ENCODE results near the gene KANSL1.
"Not testable (repeated sequence)": the region's sequence is repeated elsewhere in the genome, so short reads cannot be mapped to it uniquely, and the experiment has no call there.

Gene KANSL1

DNA sequence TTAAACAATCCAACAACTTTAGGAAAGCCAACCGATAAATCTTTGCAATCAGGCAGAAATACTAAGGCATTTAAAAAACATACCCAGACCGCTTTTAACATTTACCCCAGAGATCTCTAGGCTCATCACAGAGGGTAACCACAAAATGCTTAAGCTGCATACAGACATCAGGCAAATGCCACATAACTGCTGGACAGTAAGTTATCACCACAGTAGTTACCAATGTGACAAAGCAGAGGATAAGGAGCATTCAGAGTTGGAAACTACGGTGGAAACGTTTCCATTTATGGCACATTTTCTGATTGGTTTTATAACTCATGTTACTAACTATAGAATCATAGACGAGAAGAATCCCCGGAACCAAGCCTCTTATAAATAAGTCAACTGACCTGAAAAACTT, 77.5 kb downstream of the KANSL1 start:
- no peak for DNase-seq
- TF ChIP-seq, protein P1, sequence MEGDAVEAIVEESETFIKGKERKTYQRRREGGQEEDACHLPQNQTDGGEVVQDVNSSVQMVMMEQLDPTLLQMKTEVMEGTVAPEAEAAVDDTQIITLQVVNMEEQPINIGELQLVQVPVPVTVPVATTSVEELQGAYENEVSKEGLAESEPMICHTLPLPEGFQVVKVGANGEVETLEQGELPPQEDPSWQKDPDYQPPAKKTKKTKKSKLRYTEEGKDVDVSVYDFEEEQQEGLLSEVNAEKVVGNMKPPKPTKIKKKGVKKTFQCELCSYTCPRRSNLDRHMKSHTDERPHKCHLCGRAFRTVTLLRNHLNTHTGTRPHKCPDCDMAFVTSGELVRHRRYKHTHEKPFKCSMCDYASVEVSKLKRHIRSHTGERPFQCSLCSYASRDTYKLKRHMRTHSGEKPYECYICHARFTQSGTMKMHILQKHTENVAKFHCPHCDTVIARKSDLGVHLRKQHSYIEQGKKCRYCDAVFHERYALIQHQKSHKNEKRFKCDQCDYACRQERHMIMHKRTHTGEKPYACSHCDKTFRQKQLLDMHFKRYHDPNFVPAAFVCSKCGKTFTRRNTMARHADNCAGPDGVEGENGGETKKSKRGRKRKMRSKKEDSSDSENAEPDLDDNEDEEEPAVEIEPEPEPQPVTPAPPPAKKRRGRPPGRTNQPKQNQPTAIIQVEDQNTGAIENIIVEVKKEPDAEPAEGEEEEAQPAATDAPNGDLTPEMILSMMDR (IDR thresholded peaks at IDR 0.05), result no peak
- Histone ChIP-seq H3K4me3 (peak overlapping the region in 1 of 2 donors; percentile 10), H3K9me3 (no peaks in the 10 kb centered on the region), H3K36me3 (no peaks in the 10 kb centered on the region), H3K4me1 (peaks cover 0 to 79% (median 38%) of the 10 kb centered on the region in 4 donors), H3K27ac (peak overlapping the region in 1 of 2 donors; percentile 26), H3K27me3 (no peaks in the 10 kb centered on the region)
- intact Hi-C loops (cut with DNase I; ENCODE audit: low total_unique reads), result no loop called here

DNA sequence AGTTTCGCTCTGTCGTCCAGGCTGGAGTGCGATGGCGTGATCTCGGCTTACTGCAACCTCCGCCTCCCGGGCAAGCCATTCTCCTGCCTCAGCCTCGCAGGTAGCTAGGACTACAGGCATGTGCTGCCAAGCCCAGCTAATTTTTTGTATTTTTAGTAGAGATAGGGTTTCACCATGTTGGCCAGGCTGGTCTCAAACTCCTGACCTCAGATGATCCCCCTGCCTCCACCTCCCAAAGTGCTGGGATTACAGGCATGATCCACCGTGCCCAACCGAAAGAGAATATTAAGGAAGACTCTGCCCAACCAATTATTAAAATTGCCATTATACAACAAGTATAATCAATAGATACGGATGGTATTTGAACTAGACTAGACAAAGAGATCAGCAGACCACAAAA, 82.0 kb downstream of the KANSL1 start:
- H3K27me3 ChIP-seq; H3K36me3 ChIP-seq; intact Hi-C loops (cut with DNase I; ENCODE audit: low total_unique reads); H3K9me3 ChIP-seq; DNase-seq; H3K27ac ChIP-seq; H3K4me3 ChIP-seq: not testable (repeated sequence)
- peaks cover 0 to 82% (median 47%) of the 10 kb centered on the region in 4 donors for H3K4me1 ChIP-seq

DNA sequence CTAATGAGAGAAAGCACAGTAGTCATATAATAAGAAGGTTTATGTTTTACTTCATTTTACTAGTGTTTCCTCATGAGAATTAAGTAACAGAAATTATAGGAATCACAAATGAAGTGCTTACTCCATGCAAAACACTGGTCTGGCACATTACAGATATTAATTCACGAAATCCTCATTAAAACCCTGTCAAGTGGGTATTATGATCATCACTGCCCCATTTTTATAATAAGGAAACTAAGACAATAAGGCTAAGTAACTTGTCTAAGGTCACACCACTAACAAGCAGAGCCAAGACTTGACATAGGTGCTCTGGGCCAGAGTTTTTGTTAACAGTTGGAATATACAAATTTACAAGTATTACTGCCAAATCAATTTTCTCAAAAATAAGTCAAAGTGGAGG, 83.0 kb downstream of the KANSL1 start:
- H3K4me3 ChIP-seq, result no peak overlapping the region
- peaks cover 0 to 73% (median 38%) of the 10 kb centered on the region in 4 donors for H3K4me1 ChIP-seq
- H3K27me3 ChIP-seq, result no peaks in the 10 kb centered on the region
- DNase-seq, result no peak
- H3K9me3 ChIP-seq, result no peaks in the 10 kb centered on the region
- H3K36me3 ChIP-seq, result no peaks in the 10 kb centered on the region
- TF ChIP-seq, protein P1 (IDR thresholded peaks at IDR 0.05), result no peak
- intact Hi-C loops (cut with DNase I; ENCODE audit: low total_unique reads), result no loop called here
- H3K27ac ChIP-seq, result no peak overlapping the region

DNA sequence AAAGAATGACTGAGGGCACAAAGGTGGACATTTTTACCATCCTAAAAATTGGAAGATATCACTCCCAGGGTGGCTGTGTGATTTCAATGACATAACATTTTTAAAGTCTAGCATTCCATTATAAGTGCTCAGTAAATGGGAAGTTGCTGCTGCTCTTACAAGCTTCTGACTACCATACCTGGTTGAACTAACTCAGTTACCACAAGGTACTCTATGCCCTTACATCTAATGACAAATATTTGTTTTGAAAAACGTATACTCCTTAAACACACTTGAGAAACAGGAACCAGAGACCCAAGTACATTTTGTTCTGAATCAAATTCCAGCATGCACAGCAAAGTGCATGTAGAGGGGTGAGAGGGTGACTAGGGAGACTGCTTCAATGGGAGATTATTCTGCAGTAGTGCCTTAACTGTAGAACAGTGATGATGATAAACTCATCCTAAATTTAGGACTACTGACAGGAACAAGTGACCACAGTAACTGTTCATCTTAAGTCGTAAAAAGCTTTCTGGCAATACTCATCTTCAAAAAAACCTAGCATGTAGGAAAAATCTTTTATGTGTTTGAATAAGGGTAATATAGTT, 83.5 kb downstream of the KANSL1 start:
- no peaks in the 10 kb centered on the region for H3K36me3 ChIP-seq
- TF ChIP-seq, protein P1 (IDR thresholded peaks at IDR 0.05), result no peak
- no peak overlapping the region for H3K27ac ChIP-seq
- no peak overlapping the region for H3K4me3 ChIP-seq
- H3K27me3 ChIP-seq, result no peaks in the 10 kb centered on the region
- intact Hi-C loops (cut with DNase I; ENCODE audit: low total_unique reads), result no loop called here
- H3K9me3 ChIP-seq, result no peaks in the 10 kb centered on the region
- DNase-seq, result no peak
- H3K4me1 ChIP-seq, result peaks cover 0 to 67% (median 33%) of the 10 kb centered on the region in 4 donors

DNA sequence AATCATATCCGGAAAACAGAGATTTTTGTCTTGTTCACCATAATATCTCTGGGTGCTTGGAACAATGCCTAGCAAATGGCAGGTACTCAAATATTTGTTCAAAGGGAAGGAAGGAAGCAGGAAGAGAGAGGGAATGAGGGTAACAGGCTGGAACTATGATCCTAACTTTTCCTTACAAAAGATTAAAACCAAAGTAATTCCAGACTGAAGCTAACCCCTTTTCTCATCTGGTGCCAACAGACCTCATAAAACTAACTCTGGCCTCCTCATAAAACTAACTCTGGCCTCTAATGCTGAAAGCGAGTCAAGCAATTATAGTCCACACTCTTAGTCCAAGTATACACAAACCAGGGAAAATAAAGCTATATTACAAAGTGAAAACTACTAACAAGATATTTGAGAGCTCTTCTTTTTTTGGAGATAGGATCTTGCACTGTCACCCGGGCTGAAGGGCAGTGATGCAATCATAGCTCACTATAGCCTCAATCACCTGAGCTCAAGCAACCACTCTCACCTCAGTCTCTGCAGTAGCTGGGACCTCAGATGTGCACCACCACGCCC, 84.6 kb downstream of the KANSL1 start:
- TF ChIP-seq, protein P1 (IDR thresholded peaks at IDR 0.05), result no peak
- H3K27me3 ChIP-seq, result no peaks in the 10 kb centered on the region
- intact Hi-C loops (cut with DNase I; ENCODE audit: low total_unique reads), result no loop called here
- H3K4me1 ChIP-seq, result peaks cover 0 to 61% (median 33%) of the 10 kb centered on the region in 4 donors
- no peak overlapping the region for H3K27ac ChIP-seq
- no peaks in the 10 kb centered on the region for H3K9me3 ChIP-seq
- no peaks in the 10 kb centered on the region for H3K36me3 ChIP-seq
- DNase-seq, result no peak
- no peak overlapping the region for H3K4me3 ChIP-seq

DNA sequence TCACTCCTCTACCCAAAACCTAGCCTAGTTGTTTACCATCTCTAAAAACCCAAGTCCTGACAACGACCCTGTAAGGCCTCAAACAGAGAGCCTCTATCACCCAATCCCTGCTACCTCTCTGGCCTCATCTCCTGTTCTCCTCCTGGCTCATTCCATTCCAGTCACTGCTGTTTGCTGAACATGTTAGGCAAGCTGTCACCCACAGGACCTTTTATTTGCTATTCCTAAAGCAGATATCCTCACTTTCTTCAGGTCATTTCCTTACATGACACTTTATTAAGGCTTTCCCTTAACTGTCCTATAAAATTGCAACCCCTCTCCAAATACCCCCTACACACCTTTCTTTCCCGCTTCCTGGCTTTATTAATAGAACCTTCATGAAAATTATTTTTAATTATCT, 85.1 kb downstream of the KANSL1 start:
- Histone ChIP-seq H3K36me3 (no peaks in the 10 kb centered on the region), H3K4me3 (no peak overlapping the region), H3K27ac (no peak overlapping the region), H3K4me1 (peaks cover 0 to 58% (median 33%) of the 10 kb centered on the region in 4 donors), H3K9me3 (no peaks in the 10 kb centered on the region), H3K27me3 (no peaks in the 10 kb centered on the region)
- DNase-seq, result no peak
- TF ChIP-seq, protein P1 (IDR thresholded peaks at IDR 0.05), result no peak
- intact Hi-C loops (cut with DNase I; ENCODE audit: low total_unique reads), result no loop called here

Measured in tibial artery (tissue), 4 donors.